DMS53 (cell line): Measurements from ENCODE around the gene NFYA.

Source experiments
- DNase-seq: peaks from one replicate; lab custom pipeline; 2025; lab: John Stamatoyannopoulos, UW

NFYA gene

GRCh38 chr6:41119508-41119907, 46.7 kb downstream of the NFYA start:
- DNase-seq = no peak

DNA sequence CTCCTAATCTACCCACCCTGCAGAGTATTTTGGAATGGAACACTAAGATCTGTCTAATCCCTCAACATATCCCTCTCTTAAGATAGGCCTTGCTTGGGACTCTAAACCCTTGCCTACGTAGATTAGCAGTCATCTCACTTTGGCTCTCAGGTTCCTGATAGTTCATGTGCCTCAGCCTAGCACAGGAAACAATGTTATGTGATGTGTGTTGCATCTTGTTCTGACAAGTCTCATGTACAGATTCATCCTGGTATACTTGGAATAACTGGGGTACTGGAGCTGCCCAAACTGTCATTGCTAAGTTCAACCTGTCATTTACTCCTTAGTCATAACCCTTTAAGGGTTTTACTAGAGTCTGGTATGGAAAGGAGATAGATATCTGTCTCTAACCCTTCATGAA, 47.3 kb downstream of the NFYA start:
- no peak for DNase-seq

DNA sequence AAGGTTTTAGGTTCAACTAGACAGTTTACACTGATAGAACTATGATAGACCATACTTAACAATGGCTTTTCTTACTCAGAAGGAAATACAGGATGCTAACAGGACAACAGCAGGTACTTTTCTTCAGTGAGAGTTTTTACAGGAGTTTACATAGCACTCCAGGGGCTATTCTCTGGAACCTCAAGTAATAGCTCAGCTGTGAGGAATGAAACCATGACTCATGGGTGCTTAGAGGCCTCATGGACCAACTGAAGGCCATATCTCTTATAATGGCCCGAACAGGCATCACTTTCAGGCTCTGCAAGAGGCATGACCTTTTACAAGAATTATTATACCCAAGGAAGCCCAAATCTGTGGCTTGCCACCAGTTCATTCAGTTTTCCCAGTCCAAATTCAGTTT, 49.6 kb downstream of the NFYA start:
- DNase-seq = peak; percentile 87

DNA sequence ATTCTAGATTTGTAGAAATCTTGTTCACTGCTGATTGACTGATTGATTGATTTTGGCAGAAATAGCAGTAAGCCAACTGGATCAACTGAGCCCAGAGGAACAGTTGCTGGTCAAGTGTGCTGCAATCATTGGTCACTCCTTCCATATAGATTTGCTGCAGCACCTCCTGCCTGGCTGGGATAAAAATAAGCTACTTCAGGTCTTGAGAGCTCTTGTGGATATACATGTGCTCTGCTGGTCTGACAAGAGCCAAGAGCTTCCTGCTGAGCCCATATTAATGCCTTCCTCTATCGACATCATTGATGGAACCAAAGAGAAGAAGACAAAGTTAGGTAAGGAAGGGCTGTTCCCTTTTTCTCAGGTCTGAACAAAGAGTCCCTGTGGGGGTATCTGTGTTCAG, 50.1 kb downstream of the NFYA start:
- peak; percentile 83 for DNase-seq

- no peak for DNase-seq
Observed at GRCh38 chr6:41125282-41125681, 52.5 kb downstream of the NFYA start.

GRCh38 chr6:41132254-41132653, 59.5 kb downstream of the NFYA start:
- DNase-seq = no peak

GRCh38 chr6:41135062-41135832, 62.5 kb downstream of the NFYA start:
- no peak for DNase-seq

DNA sequence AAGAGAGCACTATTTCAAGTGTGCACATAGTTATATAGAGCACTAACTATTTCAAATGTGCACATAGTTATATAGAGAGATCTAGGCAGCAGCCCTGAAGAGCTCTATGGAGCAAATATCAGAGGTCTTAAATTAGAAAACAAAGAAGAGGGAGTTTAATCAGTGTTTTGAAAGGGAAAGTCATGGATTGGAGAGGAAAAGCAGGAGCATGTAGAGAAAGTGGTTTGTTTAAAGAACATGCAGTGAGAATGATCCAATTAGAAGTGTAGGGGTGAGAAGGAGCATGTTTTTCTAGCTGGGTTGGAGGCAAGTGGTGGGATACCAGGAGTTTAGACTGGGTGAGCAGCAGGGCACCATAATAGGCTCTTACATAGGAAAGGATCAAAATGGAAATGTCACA, 64.1 kb downstream of the NFYA start:
- DNase-seq = no peak

- no peak for DNase-seq
Observed at GRCh38 chr6:41147917-41148316, 75.1 kb downstream of the NFYA start.
